Neural cell (in vitro differentiated cells): ENCODE results near the gene CAMK1. TPM values are rescaled to one million over a fixed set of nuclear protein-coding genes. Genes with fewer than 3 reads are reported as not detected.

Experiments used
- H2AFZ ChIP-seq: fragments of 200-600, 300-800 bp; sonication (generic), shearing (Covaris generic); 2 replicates; pipeline ENCODE4 v1.6.0; 2014; ENCODE audit warnings: low read depth, mild to moderate bottlenecking, antibody characterized with exemption, low read length, moderate library complexity
- H3F3A ChIP-seq: fragments of 200-600 bp; shearing (Covaris generic); 2 replicates; pipeline ENCODE4 v1.6.1; 2016; ENCODE audit warnings: mild to moderate bottlenecking, moderate library complexity, mixed read lengths, antibody characterized with exemption, low read length; ENCODE audit not compliant: insufficient read depth, poor library complexity, severe bottlenecking
- H3K27ac ChIP-seq: fragments of 200-600, 300-800 bp; sonication (generic), shearing (Covaris generic); 2 replicates; pipeline ENCODE4 v1.5.1; 2014; ENCODE audit warnings: mild to moderate bottlenecking, low read length, moderate library complexity
- H3K27me3 ChIP-seq: fragments of 300-800, 200-600 bp; sonication (generic), shearing (Covaris generic); 2 replicates; pipeline ENCODE4 v1.6.0; 2014; ENCODE audit warnings: mild to moderate bottlenecking, low read depth, low read length, moderate library complexity; ENCODE audit not compliant: insufficient read depth
- H3K36me3 ChIP-seq: fragments of 300-800, 200-600 bp; sonication (generic), shearing (Covaris generic); 2 replicates; pipeline ENCODE4 v1.5.1; 2014; ENCODE audit warnings: mild to moderate bottlenecking, antibody characterized with exemption, low read length, moderate library complexity; ENCODE audit not compliant: insufficient read depth
- H3K4me2 ChIP-seq: fragments of 300-800, 200-600 bp; sonication (generic), shearing (Covaris generic); 2 replicates; pipeline ENCODE4 v1.6.0; 2014; ENCODE audit warnings: mild to moderate bottlenecking, low read length
- H3K4me3 ChIP-seq: fragments of 300-800, 200-600 bp; sonication (generic), shearing (Covaris generic); 2 replicates; pipeline ENCODE4 v1.5.1; 2014; ENCODE audit warnings: mild to moderate bottlenecking, low read length, moderate library complexity
- H3K79me2 ChIP-seq: fragments of 200-600 bp; shearing (Covaris generic); replicated peaks from 2 replicates; pipeline ENCODE4 v1.6.0; 2014; ENCODE audit warnings: mild to moderate bottlenecking, low read length, moderate library complexity; ENCODE audit not compliant: insufficient read depth
- H3K9ac ChIP-seq: fragments of 300-800, 200-600 bp; sonication (generic), shearing (Covaris generic); 2 replicates; pipeline ENCODE4 v1.6.1; 2016; ENCODE audit warnings: mild to moderate bottlenecking, low read length, mixed read lengths
- H3K9me2 ChIP-seq: fragments of 200-600 bp; shearing (Covaris generic); 2 replicates; pipeline ENCODE4 v1.6.1; 2016; ENCODE audit warnings: mild to moderate bottlenecking, low read length, mixed read lengths; ENCODE audit not compliant: insufficient read depth
- H3K9me3 ChIP-seq: fragments of 200-600, 300-800 bp; sonication (generic), shearing (Covaris generic); 2 replicates; pipeline ENCODE4 v1.6.1; 2016; ENCODE audit warnings: mild to moderate bottlenecking, mixed run types, low read length, moderate library complexity, mixed read lengths
- H4K20me1 ChIP-seq: fragments of 200-600 bp; shearing (Covaris generic); 2 replicates; pipeline ENCODE4 v1.6.1; 2016; ENCODE audit warnings: mild to moderate bottlenecking, mixed run types; ENCODE audit not compliant: insufficient read depth
- EP300 ChIP-seq: fragments of 450-650 bp; conservative IDR thresholded peaks from 2 replicates; pipeline ENCODE4 v1.6.1; 2014; ENCODE audit warnings: antibody characterized with exemption, mild to moderate bottlenecking, moderate library complexity; ENCODE audit not compliant: poor library complexity, severe bottlenecking
- EZH2 ChIP-seq: fragments of 200-600, 300-800 bp; shearing (Covaris generic), sonication (generic); IDR thresholded peaks from 2 replicates; pipeline ENCODE4 v1.6.1; 2014; ENCODE audit warnings: antibody characterized with exemption, low read length, borderline replicate concordance, mild to moderate bottlenecking; ENCODE audit not compliant: insufficient read depth, poor library complexity, severe bottlenecking
- MXI1 ChIP-seq: fragments of 450-650 bp; conservative IDR thresholded peaks from 2 replicates; pipeline ENCODE4 v1.6.1; 2014; ENCODE audit warnings: antibody characterized with exemption, mild to moderate bottlenecking; ENCODE audit not compliant: poor library complexity, severe bottlenecking
- POLR2AphosphoS5 ChIP-seq: IDR thresholded peaks from 2 replicates; pipeline ENCODE4 v1.6.1; 2012
- RAD21 ChIP-seq: fragments of 450-650 bp; conservative IDR thresholded peaks from 2 replicates; pipeline ENCODE4 v1.6.1; 2014; ENCODE audit warnings: antibody characterized with exemption, mild to moderate bottlenecking, moderate library complexity
- SMC3 ChIP-seq: fragments of 450-650 bp; conservative IDR thresholded peaks from 2 replicates; pipeline ENCODE4 v1.6.1; 2014; ENCODE audit warnings: antibody characterized with exemption, mild to moderate bottlenecking, moderate library complexity; ENCODE audit not compliant: poor library complexity
- TAF1 ChIP-seq: IDR thresholded peaks from 2 replicates; pipeline ENCODE4 v1.6.1; 2012; ENCODE audit warnings: low read depth
- polyA plus RNA-seq: library from polyadenylated mRNA; depleted of rRNA; stranded (reverse); fragments of >200 nt; gene quantifications from 2 replicates; pipeline ENCODE4 v1.2.3, GENCODE V29; 2014
- TF ChIP-seq, protein P1 (sequence below): fragments of 450-650 bp; IDR thresholded peaks from 2 replicates; pipeline ENCODE4 v1.5.1; 2014; ENCODE audit warnings: antibody characterized with exemption, mild to moderate bottlenecking, moderate library complexity; ENCODE audit not compliant: poor library complexity, severe bottlenecking
- TF ChIP-seq, protein P2 (sequence below): IDR thresholded peaks from 2 replicates; pipeline ENCODE4 v1.6.1; 2012; ENCODE audit warnings: borderline replicate concordance

Gene CAMK1
- polyA plus RNA-seq, 1 donor from 2014 or later, result 18.7 TPM

DNA sequence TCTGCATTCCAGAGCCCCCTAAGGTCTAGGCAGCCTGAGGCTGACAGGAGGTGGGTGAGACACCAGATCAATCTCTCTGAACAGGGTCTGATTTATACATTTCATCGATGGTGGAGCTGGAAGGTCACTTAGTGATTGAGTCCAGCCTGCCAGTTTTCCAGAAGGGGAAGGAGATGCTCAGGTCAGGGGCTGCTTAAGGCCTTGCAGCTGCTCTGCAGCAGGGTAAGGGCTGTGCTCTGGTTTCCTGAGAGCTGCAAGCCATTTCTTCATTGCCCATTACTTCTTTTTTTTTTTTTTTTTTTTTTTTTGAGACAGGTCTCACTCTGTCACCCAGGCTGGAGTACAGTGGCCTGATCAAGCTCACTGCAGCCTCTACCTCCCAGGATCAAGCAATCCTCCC is 11.8 kb upstream of the CAMK1 start:
- Histone ChIP-seq H3K36me3 (no peaks in the 10 kb centered on the region), H3F3A (no peaks in the 10 kb centered on the region), H3K27ac (no peak overlapping the region), H4K20me1 (no peaks in the 10 kb centered on the region), H3K79me2 (no peaks in the 10 kb centered on the region), H3K4me3 (no peak overlapping the region), H3K4me2 (no peak overlapping the region), H2AFZ (no peak overlapping the region), H3K9me2 (no peaks in the 10 kb centered on the region), H3K9me3 (no peaks in the 10 kb centered on the region), H3K9ac (no peak overlapping the region), H3K27me3 (no peaks in the 10 kb centered on the region)
- TF ChIP-seq SMC3 (no peak), EZH2 (no peak), POLR2AphosphoS5 (no peak), EP300 (no peak), RAD21 (no peak), MXI1 (no peak), TAF1 (no peak)
- TF ChIP-seq, protein P1, sequence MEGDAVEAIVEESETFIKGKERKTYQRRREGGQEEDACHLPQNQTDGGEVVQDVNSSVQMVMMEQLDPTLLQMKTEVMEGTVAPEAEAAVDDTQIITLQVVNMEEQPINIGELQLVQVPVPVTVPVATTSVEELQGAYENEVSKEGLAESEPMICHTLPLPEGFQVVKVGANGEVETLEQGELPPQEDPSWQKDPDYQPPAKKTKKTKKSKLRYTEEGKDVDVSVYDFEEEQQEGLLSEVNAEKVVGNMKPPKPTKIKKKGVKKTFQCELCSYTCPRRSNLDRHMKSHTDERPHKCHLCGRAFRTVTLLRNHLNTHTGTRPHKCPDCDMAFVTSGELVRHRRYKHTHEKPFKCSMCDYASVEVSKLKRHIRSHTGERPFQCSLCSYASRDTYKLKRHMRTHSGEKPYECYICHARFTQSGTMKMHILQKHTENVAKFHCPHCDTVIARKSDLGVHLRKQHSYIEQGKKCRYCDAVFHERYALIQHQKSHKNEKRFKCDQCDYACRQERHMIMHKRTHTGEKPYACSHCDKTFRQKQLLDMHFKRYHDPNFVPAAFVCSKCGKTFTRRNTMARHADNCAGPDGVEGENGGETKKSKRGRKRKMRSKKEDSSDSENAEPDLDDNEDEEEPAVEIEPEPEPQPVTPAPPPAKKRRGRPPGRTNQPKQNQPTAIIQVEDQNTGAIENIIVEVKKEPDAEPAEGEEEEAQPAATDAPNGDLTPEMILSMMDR, result no peak
- TF ChIP-seq, protein P2, sequence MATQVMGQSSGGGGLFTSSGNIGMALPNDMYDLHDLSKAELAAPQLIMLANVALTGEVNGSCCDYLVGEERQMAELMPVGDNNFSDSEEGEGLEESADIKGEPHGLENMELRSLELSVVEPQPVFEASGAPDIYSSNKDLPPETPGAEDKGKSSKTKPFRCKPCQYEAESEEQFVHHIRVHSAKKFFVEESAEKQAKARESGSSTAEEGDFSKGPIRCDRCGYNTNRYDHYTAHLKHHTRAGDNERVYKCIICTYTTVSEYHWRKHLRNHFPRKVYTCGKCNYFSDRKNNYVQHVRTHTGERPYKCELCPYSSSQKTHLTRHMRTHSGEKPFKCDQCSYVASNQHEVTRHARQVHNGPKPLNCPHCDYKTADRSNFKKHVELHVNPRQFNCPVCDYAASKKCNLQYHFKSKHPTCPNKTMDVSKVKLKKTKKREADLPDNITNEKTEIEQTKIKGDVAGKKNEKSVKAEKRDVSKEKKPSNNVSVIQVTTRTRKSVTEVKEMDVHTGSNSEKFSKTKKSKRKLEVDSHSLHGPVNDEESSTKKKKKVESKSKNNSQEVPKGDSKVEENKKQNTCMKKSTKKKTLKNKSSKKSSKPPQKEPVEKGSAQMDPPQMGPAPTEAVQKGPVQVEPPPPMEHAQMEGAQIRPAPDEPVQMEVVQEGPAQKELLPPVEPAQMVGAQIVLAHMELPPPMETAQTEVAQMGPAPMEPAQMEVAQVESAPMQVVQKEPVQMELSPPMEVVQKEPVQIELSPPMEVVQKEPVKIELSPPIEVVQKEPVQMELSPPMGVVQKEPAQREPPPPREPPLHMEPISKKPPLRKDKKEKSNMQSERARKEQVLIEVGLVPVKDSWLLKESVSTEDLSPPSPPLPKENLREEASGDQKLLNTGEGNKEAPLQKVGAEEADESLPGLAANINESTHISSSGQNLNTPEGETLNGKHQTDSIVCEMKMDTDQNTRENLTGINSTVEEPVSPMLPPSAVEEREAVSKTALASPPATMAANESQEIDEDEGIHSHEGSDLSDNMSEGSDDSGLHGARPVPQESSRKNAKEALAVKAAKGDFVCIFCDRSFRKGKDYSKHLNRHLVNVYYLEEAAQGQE, result no peak

DNA sequence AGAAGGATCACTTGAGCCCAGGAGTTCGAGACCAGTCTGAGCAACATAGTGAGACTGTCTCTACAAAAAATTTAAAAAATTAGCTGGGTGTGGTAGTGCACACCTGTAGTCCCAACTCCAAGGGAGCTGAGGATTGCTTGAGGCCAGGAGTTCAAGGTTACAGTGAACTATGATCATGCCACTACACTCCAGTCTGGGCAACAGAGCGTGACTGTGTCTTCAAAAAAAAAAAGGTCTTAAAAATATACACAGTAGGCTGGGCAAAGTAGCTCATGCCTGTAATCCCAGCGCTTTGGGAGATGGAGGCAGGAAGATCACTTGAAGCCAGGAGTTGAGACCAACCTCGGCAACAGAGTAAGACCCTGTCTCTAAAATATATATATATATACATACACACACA is 11.2 kb upstream of the CAMK1 start:
- TF ChIP-seq TAF1 (no peak), MXI1 (no peak), POLR2AphosphoS5 (no peak), SMC3 (no peak), EZH2 (no peak), RAD21 (no peak), EP300 (no peak)
- TF ChIP-seq, protein P2, result no peak
- TF ChIP-seq, protein P1, result no peak
- Histone ChIP-seq H3F3A (no peaks in the 10 kb centered on the region), H4K20me1 (no peaks in the 10 kb centered on the region), H3K9me2 (no peaks in the 10 kb centered on the region), H3K9me3 (no peaks in the 10 kb centered on the region), H3K4me3 (no peak overlapping the region), H2AFZ (no peak overlapping the region), H3K4me2 (no peak overlapping the region), H3K36me3 (no peaks in the 10 kb centered on the region), H3K9ac (no peak overlapping the region), H3K27me3 (no peaks in the 10 kb centered on the region), H3K79me2 (no peaks in the 10 kb centered on the region), H3K27ac (no peak overlapping the region)
